ENCODE results near the gene LIMS1.
"Not testable (repeated sequence)": the region's sequence is repeated elsewhere in the genome, so short reads cannot be mapped to it uniquely, and the experiment has no call there.

The LIMS1 gene

DNA sequence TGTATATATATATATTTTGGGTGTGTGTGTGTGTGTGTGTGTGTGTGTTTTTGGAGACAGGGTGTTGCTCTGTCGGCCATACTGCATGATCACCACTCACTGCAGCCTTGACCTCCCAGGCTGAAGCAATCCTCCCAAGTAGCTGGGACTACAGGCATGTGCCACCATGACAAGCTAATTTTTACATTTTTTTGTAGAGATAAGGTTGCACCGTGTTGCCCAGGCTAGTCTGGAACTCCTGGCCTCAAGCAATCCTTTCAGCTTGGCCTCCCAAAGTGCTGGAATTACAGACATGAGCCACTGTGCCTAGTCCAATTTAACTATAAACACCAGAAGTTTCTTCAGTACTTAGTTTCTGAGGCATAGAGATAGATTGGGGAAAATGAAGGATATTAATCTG is 18.3 kb downstream of the LIMS1 start:
- no peak for DNase-seq (ENCODE audit: low read depth)

DNA sequence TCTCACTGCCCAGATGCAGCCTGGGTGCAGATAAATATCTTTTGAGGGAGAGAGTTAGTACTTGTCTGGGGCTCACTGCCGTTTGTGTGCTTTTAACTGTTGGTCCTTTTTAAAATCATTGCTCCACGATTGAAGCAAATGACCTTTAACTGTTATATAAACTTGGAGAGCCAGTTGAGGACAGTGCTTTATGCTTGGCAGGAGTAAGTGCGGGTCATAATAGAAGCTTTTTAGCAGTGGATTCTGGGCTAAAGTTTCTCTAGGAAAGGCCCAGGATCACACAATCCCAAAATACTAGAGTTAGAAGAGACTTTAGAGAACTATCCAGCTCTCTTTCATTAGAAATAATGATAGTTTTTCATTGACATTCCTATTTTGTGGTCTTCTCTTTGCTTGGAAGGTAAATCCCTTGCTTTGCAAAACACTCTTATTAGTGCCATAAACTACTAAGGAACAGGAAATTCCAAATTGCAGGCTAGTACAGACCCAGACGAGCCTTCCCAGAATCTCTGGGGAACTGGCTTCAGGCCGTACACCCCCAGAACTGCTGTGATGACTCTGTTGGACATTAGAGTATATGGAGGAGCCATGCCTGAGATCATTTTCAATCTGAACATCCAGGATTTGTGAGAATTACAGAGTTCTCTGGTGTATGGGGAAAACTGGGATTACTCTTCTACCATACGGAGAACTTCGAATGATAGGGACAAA is 19.1 kb downstream of the LIMS1 start:
- DNase-seq (ENCODE audit: low read depth) = no peak

DNA sequence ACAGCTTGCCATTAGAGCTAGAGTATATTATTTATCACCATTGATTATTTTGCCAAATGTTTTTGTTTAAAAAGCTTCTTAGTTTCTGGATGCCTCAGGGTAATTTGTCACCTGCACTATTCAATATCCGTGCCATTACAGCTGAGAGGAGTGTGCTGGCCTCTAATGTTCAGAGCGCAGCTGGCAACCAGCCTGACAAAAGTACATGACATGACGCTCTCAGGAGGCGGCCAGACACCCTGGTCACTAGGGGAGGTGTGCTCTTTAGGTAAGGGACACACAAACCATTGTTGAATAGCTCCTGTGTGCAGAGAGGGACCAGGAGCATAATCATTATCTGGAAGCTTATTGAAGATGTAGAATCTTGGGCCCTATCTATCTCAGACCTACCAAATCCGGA is 20.3 kb downstream of the LIMS1 start:
- no peak for DNase-seq (ENCODE audit: low read depth)

DNA sequence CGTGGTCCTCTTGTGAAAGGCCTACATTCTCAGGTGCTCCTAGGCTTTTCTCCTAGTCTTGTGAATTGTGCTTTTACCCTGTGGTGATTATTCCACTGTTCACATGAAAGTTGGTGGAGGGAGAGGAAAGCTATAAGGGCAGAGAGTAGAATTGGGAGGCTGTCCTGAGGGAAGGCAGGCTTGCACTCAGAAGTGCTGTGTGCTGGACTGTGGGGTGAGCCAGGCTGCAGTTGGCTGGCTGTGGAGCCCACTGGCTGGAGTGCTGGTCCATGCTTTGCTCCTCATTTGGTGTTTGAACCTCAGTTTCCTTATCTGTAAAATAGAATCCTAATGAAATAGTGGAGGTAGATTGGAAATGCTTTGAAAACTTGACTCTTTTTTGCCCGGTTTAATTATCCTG is 21.3 kb downstream of the LIMS1 start:
- no peak for DNase-seq (ENCODE audit: low read depth)

DNA sequence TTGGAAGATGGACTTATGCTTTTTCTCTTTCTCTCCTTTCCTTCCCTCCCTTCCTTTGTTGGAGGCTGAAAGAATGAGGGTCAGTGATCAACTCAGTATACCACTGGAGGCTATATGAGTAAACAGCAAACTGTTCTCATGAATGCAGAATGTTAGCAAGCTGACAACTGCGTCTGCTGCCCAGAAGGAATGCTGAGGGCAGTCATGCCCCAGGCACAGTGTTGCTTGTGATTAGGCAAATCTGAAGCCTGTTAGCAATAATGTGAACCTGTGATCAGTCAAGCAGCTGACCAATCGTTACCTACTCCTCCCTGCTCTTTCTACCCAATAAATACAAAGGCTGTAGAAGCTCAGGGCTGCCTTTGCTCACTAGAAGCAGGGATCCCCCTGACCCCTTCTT is 22.3 kb downstream of the LIMS1 start:
- not testable (repeated sequence) for DNase-seq (ENCODE audit: low read depth)

DNA sequence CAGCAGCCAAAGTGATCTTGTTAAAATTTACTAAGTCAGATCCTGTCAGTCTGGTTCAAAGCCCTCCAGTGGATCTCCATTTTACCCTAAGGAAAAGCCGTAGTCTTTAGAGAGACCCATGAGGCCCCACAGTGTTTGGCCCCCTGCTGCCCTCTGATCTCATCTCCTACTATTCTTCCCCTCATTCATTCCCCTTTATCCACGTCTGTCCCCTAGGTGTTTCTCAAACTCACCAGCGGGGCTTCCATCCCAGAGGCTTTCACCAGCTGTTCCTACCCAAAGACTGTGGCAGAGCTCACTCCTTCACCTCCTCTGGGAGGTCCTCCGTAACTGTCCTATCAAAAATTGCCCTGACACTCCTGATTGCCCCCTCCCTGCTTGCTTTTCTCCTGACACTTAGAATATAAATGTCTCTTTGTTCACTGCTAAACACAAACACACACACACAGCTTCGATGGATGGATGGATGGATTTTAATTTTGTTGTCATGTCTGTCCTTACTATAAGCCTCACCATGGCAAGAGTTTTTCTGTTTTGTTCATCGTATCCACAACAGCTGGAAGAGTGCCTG is 26.1 kb downstream of the LIMS1 start:
- DNase-seq (ENCODE audit: low read depth) = no peak

DNA sequence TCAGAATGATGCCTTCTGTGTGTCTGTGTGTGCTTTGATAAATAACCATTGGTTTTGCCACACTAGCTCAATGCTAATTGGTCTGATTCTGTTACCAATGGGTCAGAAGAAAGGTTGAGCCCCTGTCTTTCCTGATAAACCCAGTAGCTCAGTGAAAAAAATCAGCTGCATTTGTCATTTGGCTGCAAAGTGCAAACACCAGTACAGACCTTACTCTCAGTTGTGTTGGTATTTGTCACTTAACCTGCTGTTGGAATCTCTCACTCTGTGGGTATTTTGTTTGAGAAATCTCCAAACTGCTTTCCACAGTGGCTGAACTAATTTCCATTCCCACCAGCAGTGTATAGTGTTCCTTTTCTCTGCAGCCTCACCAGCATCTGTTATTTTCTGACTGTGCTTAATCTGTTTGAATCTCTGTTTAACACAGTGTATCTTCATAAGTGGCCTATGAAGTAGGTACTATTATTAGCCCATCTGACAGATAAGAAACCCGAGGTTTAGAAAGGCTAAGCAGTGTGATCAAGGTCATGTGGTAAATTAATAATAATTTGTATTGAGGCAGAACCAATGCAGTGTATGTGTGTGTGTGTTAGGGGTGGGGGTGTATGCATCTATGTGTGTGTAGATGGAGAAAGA is 26.7 kb downstream of the LIMS1 start:
- no peak for DNase-seq (ENCODE audit: low read depth)

DNA sequence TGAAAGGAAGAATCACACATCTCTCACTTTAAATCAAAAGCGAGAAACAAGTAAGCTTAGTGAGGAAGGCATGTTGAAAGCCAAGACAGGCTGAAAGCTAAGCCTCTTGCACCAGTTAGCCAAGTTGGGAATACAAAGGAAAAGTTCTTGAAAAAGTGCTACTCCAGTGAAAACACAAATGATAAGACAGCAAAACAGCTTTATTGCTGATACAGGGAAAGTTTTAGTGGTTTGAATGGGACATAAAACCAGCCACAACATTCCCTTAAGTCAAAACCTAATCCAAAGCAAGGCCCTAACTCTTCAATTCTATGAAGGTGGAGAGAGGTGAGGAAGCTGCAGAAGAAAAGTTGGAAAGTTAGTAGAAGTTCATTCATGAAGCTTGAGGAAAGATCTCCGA is 28.0 kb downstream of the LIMS1 start:
- DNase-seq (ENCODE audit: low read depth) = no peak

DNA sequence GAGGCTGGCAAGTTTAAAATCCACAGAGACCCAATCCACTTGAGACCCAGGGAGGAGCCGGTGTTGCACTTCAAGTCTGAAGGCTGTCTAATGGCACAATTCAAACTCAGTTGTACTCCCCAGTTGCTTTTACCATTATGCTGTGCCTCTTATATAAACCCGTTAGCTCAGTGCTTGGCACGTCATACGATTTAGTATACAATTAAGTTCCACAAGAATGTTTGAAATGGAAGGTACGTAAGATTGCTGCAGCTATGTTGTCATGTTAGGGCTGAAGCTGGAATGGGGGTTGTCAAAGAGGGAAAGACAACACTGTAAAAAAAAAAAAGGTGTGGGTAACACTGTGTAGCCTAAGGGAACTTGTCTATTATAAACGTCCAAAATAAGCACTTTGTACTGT is 30.2 kb downstream of the LIMS1 start:
- no peak for DNase-seq (ENCODE audit: low read depth)

DNA sequence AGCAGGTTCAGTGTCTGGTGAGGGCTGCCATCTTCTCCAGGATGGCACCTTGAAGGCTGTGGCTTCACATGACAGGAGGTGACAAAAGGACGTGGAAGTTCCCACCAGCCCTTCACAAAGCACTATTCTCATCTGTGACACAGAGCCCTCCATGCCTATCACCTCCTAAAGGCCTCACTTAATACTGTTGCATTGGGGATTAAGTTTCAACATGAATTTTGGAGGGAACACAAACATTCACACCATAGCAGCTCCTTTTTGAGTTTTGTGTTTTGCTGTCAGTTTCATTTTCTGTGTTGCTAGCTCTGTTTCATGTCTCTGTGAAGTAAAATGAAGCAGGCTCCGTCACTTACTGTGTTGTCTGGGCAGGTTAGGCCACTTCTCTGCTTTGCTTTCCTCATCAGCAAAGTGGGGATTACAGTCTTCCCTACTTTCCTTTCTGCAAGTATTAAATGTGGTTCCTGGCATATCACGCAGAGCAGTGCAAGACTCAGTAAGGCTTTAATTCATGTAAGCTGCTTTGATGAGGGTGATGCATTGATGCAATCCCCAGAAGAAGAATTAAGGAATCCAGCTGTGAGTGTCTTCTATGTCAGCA is 31.6 kb downstream of the LIMS1 start:
- DNase-seq (ENCODE audit: low read depth) = no peak

DNA sequence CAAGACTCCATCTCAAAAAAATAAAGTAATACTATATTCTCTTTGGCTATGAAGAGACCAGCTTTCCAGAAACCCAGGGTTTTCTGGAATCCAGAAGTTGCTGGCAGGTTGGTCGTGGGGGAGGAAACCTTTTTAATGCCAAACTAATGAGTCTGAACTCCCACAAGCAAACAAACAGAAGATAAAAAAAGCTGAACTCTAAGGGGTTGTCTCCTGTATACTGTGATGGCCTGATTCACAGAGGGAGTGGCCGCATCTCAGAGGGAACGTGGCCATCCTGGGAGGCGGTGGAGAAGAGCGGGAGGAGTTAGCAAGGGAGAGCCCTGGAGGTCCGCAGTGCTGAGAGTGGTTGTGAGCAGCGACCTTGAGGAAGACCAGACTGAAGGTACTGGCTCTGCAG is 36.1 kb downstream of the LIMS1 start:
- DNase-seq (ENCODE audit: low read depth) = no peak

DNA sequence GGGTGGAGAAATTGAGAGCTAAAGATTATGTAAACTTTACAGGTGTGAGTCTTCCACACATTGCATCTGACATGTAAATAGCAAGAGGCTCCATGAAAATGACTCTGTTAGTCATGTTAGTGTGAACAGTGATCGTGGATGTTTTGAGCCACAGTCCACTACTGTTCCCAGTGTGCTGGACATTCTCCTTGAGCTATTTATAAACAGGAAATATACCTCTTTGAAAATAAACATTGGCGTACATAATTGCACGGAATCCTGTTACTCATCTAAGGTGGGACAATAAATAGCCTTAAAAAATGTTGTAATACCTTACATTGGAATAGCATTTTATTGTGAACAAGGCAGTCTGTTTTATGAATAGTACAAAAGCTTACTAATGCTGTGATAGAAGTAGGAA is 37.0 kb downstream of the LIMS1 start:
- DNase-seq (ENCODE audit: low read depth) = no peak

DNA sequence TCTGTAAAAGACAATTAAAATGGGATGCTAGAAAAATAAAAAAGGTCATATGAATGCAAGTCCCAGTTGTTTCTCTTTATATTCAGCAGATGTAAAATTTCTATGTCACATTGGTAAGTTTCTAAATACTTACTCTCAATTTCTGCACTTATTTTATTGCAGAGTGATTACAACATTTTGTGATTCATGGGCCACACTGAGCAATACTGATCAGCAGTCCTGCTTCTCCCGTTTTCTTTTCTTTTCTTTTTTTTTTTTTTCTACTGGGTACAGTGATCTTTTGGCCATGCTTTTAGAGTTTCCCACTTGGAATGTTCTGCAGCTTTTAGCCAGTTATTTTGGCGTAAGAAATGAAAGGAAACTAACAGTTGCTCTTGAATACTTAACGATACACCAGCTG is 38.8 kb downstream of the LIMS1 start:
- DNase-seq (ENCODE audit: low read depth) = no peak

DNA sequence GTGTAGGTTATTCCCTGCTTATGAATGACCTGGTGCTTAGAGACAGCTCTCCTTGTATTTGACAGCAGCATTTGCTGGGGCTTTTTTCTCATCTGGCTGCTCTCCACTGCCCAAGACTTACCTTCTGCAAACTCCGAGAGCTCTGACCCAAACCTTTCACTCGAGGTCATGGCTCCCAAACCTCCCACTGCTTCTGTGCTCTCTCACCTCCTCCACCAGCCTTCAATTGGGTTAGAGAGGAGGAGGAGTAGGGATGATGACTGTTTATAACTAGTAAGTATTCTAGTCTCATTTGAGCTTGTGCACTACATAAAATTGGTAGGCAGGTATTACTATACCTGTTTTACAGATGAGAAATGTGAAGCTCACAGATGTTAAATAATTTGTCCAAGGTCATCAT is 40.1 kb downstream of the LIMS1 start:
- DNase-seq (ENCODE audit: low read depth) = no peak

DNA sequence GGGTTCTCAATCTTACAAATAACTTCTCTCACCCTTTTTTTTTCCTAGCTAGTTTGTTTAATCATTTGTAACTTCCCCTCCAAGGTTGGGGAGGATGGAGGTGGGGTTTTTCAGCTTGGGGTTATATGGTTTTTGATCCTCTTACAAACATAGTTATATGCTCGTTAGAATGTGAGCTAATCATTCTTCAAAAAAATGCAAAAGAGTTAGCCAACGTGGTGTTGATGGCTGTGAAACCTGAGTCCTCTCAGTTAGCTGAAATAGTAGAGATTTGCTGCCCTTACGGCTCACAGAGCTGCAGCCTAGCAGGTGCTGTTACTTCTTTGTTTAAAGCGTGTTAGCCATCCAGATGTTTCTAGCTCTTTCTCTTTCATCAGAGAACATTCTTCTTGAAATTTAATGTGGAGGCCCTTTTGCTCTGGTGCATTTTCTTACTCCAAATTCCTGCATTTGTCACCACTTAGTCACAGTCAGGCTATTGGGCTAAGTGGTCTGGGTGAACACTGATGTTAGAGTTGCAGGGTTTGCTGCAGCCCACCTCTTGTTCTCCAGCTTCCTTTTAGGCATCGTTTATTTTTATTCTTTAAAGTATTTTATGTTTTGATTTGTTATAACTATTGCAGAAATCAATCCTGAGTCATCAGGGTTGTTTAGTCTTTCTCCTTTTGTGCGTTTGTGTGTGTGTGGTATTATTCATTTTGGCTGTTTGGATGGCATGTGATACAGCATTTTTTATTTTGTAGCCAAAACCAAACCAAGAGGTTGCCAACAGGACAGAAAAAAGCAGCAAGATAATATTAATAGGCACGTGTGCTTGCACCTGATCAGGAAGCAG is 41.1 kb downstream of the LIMS1 start:
- no peak for DNase-seq (ENCODE audit: low read depth)

DNA sequence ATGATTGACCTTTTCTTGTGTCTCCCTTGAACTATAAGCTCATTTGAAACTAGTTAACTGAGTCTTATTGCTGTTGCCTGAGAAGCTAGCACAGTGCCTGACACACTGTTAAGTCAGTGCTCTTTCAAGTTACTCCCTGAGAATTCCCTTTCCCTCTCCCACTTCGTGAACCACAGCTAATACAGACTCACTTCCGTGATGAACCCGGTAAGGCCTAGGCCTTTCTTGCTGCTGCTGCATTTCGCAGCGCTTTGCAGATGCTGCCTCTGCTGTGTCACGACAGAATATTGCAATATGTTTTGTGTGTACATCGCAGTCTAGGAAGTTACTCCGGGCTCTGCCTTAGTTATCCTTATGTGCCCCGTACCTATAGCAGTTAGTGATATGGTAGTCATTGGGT is 42.8 kb downstream of the LIMS1 start:
- no peak for DNase-seq (ENCODE audit: low read depth)

DNA sequence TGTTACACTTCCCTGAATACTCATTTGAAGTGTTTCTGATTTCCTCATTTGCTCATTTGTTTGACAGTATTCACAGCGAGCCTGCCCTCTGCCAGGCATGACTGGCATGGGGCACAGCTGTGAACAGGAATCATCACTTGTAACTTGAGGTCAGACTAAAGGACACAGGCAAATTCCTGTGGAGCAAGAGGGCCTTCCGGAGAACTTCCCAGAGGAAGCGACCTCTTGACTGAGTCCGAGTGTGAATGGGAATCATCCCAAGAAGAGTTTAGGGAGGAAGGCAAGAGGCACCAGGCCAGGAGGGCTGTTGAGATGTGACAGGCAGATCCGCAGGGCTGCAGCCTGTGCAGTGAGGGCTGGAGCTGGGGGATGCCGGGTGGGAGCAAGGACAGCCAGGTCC is 45.4 kb downstream of the LIMS1 start:
- DNase-seq (ENCODE audit: low read depth) = no peak

DNA sequence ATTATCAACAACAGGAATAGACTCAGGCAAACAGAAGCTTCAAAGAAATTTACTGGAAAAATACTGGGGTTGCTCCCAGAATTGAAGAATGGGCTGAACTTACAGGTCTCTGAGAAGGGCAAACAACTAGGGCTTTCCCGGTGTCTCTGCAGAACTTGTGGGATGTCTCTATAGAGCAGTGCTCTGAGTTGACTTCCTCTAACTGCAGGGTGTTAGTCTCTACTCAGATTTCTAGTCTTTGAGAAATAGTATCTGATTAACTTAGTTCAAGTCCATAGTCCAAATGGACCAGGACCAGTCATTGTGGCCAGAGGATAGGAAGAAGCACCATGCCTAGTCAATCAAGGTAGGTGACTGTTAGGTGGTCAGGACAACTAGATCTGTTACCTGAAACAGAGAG is 45.8 kb downstream of the LIMS1 start:
- no peak for DNase-seq (ENCODE audit: low read depth)

DNA sequence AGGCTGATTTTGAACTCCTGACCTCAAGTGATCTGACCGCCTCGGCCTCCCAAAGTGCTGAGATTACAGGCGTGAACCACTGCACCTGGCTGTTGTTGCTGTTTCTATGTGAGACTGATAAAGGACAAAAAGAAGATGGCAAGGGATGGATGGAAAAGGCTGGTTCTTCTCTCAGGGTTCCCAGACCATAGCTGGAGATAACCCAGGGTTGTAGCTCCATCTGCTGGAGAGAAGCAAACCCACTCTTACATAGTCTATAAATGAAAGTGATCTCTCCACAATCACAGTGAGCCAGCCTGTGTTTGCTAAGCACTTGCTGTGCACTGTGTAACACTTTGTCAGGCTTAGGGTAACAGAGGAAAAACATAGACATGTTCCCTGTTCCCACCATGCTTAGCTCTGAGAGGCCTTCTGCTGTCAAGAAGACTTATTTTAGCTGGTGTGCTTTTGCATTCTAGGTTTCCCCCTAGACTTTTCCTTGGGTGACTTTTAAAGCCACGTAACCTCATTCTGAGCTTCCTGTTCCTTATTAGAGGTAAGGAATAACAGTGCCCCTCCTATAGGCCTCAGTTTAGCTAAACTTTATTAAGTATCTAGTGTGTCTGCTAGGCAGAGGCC is 49.7 kb downstream of the LIMS1 start:
- no peak for DNase-seq (ENCODE audit: low read depth)

DNA sequence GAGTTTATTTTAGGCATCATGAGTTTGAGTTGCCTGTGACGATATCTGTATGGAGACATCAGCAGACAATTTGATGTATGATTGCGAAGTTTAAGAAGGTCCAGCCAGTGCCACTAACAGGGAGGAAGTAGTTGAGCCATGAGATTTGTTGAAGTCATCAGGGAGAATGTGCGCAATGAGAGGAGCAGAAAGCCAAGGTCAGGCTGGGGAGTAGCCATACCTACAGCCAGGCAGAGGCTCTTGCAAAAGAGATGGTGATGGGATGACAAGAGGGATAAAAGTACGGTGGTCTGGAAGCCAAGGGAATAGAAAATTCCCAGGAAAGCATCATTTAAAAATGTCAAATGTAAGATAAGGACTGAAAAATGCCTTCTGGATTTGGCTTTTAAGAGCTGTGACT is 51.2 kb downstream of the LIMS1 start:
- DNase-seq (ENCODE audit: low read depth) = no peak

DNA sequence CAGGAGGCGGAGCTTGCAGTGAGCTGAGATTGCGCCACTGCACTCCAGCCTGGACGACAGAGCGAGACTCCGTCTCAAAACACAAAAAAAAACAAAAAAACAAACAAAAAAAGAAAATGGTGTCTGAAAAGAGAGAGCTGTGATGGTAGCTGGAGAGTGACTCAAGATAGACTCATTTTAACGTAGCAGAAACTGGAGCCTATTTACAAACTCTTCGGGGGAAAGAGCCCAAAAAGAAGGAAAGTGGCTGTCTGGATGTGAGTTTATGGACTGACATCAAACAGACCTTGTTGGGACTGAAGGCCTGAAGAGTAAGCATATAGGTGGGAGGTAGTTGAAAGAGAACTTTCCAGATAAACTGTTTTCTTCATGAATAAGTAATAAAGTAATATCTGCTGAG is 51.8 kb downstream of the LIMS1 start:
- DNase-seq (ENCODE audit: low read depth) = no peak

DNA sequence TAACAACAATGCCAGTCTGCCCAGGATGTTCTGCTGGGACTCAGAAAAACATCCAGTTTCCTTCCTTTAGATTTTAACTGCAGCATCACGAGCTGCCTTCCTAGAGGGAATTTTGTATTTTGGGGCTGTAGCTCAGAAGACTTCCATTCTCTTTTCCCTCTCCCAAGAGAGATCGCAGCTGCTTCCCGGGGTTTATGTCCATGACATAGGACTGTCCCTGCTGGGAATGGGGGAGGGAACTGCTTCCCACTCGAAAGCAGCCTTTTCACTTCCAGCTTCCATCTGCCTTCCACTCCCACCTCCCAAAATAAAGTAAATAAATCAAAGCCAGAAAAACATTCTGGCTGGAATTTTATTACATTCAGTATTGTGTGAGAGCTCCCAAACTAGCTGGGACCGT is 52.4 kb downstream of the LIMS1 start:
- DNase-seq (ENCODE audit: low read depth) = no peak

Data from stimulated activated CD8-positive, alpha-beta memory T cell treated with anti-CD3 and anti-CD28 coated beads, Interleukin-12 subunit alpha, Interleukin-12 subunit beta, amount 100 ng/mL, for 4 hours (primary cell).